CD4-positive, alpha-beta T cell (primary cell): ENCODE data around the gene CARD19. TPM values are rescaled to one million over a fixed set of nuclear protein-coding genes. Genes with fewer than 3 reads are reported as not detected.

Experiments
- ATAC-seq: fragments of 200-7000 bp; cut with Tn5 transposase; one replicate; pipeline ENCODE4 v1.10.0; 2022; ENCODE audit warnings: mild to moderate bottlenecking; ENCODE audit not compliant: poor library complexity
- CTCF ChIA-PET: fragments of 350-600 bp; sonication (Branson Sonifier 250); formaldehyde crosslinking; loops from one replicate; lab custom pipeline; 2021; ENCODE audit warnings: antibody characterized with exemption, inconsistent platforms; lab: Charles Lee
- POLR2A ChIA-PET: fragments of 350-600 bp; sonication (Branson Sonifier 250); formaldehyde crosslinking; loops from one replicate; lab custom pipeline; 2021; ENCODE audit warnings: antibody characterized with exemption, inconsistent platforms; lab: Charles Lee
- DNase-seq, 14 experiments: peaks; one replicate each; pipeline ENCODE4 v3.0.0-alpha.2; 2013 to 2020; ENCODE audit warnings: mixed read lengths in 2 of 14
- H3K27ac ChIP-seq, 2 donors: one replicate each; pipeline versions ENCODE4 v1.5.1 to v1.7.0; 2013; ENCODE audit warnings: low read length in 2 of 2, low read depth in 1 of 2, mild to moderate bottlenecking in 1 of 2
- H3K27me3 ChIP-seq, 2 experiments: 1 replicate in 1 of 2; 2 replicates in 1 of 2; pipeline versions ENCODE4 v1.6.1 to v1.7.0; 2013; ENCODE audit warnings: low read length in 2 of 2, control low read depth in 1 of 2, mild to moderate bottlenecking in 1 of 2, moderate library complexity in 1 of 2; ENCODE audit not compliant: insufficient read depth in 2 of 2, control insufficient read depth in 1 of 2
- H3K36me3 ChIP-seq: one replicate; pipeline ENCODE4 v1.6.1; 2013; ENCODE audit warnings: low read length, control low read depth; ENCODE audit not compliant: insufficient read depth
- H3K4me1 ChIP-seq: one replicate; pipeline ENCODE4 v1.6.1; 2013; ENCODE audit warnings: low read length, control low read depth; ENCODE audit not compliant: insufficient read depth
- H3K4me3 ChIP-seq: one replicate; pipeline ENCODE4 v1.5.1; 2013; ENCODE audit warnings: mild to moderate bottlenecking, low read length, moderate library complexity
- H3K9me3 ChIP-seq, 2 experiments: 1 replicate in 1 of 2; 2 replicates in 1 of 2; pipeline versions ENCODE4 v1.6.1 to v1.7.0; 2013; ENCODE audit warnings: low read length in 2 of 2, mild to moderate bottlenecking in 2 of 2, control low read depth in 1 of 2, moderate library complexity in 1 of 2; ENCODE audit not compliant: control insufficient read depth in 1 of 2, insufficient read depth in 1 of 2
- H3K27ac Mint-ChIP-seq: one replicate; pipeline ENCODE4 v1.8.0; 2020; ENCODE audit warnings: mixed read lengths
- H3K27me3 Mint-ChIP-seq: one replicate; pipeline ENCODE4 v1.8.0; 2021; ENCODE audit warnings: mixed read lengths
- H3K36me3 Mint-ChIP-seq: one replicate; pipeline ENCODE4 v1.8.0; 2021; ENCODE audit warnings: low read depth, mixed read lengths
- H3K4me1 Mint-ChIP-seq: one replicate; pipeline ENCODE4 v1.8.0; 2021; ENCODE audit warnings: low read depth, mixed read lengths
- H3K4me3 Mint-ChIP-seq: one replicate; pipeline ENCODE4 v1.8.0; 2020; ENCODE audit warnings: mild to moderate bottlenecking, mixed read lengths
- H3K9me3 Mint-ChIP-seq: one replicate; pipeline ENCODE4 v1.8.0; 2020; ENCODE audit warnings: mixed read lengths
- CTCF ChIP-seq: fragments of 200-600 bp; IDR thresholded peaks from one replicate; pipeline ENCODE4 v1.8.0; 2022; ENCODE audit warnings: antibody characterized with exemption, mild to moderate bottlenecking
- intact Hi-C, 2 experiments: fragments of 100-400 bp; cut with DNase I in 1 of 2; cut with micrococcal nuclease in 1 of 2; formaldehyde crosslinking; loops; one replicate each; pipeline versions ENCODE4 v1.15.1 to v1.9.0; 2023 to 2025; cut with DNase I, micrococcal nuclease
- total RNA-seq, 174 experiments: library from RNA in 2 of 174; stranded (reverse) in 2 of 174; gene quantifications; one replicate each; pipeline ENCODE4 v1.2.3 and lab custom pipeline; 2021 to 2026

Gene CARD19
- total RNA-seq, 2 experiments from 2014 or later = 38.8 to 39.2 TPM

DNA sequence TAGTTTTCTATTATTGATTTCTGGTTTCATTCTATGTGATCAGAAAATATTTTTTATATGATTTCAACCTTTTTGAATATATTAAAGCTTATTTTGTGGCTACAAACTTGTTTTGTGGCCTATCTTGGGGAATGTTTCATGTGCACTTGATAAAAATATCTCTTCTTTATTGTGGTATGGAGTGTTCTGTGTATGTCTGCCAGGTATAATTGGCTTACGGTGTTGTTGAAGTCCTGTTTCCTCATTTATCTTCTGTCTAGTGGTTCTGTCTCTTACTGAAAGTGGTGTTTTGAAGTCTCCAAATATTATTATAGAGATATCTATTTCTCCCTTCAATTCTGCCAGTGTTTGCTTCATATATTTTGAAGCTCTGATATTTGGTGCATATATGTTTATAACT is 9.6 kb downstream of the CARD19 start:
- peak in 1 of 14 experiments; percentile 38 for DNase-seq
- intact Hi-C loops = no loop called here
- Histone ChIP-seq H3K36me3 (peaks cover 32% of the 10 kb centered on the region), H3K4me3 (no peak overlapping the region), H3K4me1 (peaks cover 48% of the 10 kb centered on the region), H3K27ac (no peak overlapping the region), H3K9me3 (peaks cover 0 to 11% of the 10 kb centered on the region in 2 experiments), H3K27me3 (no peaks in the 10 kb centered on the region)
- peak overlapping the region; percentile 37 for H3K27ac Mint-ChIP-seq
- no peak for TF ChIP-seq CTCF
- ChIA-PET POLR2A (interaction anchor here (1.0 to 3.6 kb wide), 5 partner anchors 9 to 100 kb away, joined by 4 to 26 read pairs (median 6); partner anchors contain the start of genes CARD19 and NINJ1), CTCF (interaction anchor here (1.9 to 2.1 kb wide), 2 partner anchors 102 to 149 kb away, joined by 5 to 6 read pairs; no protein-coding TSS in a partner anchor)
- H3K36me3 Mint-ChIP-seq = peaks cover 75% of the 10 kb centered on the region
- peaks cover 80% of the 10 kb centered on the region for H3K4me1 Mint-ChIP-seq
- H3K4me3 Mint-ChIP-seq = peak overlapping the region; percentile 22
- H3K27me3 Mint-ChIP-seq = no peaks in the 10 kb centered on the region
- peak; percentile 41 for ATAC-seq
- H3K9me3 Mint-ChIP-seq = peaks cover 11% of the 10 kb centered on the region

GRCh38 chr9:93107151-93107824 is 11.3 kb downstream of the CARD19 start:
- Histone ChIP-seq H3K27ac (no peak overlapping the region), H3K4me1 (peaks cover 59% of the 10 kb centered on the region)

DNA sequence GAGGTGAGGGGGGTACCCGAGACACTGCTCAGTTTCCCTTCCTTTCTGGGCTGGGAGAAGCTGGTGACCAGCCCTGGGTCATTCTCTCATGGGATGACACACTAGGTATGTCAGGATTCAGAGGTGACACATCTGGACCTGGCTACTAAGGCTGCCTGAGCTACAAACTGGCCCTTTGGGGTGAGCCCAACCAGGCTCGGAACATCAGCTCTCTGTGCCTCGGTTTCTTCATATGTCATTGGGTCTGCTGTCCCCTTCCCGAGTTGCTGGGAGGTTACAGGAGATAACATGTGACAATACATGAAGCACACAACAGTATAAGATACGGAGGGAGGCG is 11.8 kb downstream of the CARD19 start:
- no peak overlapping the region for H3K27ac ChIP-seq
- no peak for TF ChIP-seq CTCF
- peaks cover 11% of the 10 kb centered on the region for H3K9me3 Mint-ChIP-seq
- CTCF ChIA-PET = interaction anchor here (0.5 to 1.8 kb wide), 4 partner anchors 12 to 195 kb away, joined by 3 to 5 read pairs (median 4); partner anchors contain the start of genes CARD19 and NINJ1
- peaks cover 0 to 11% of the 10 kb centered on the region in 2 experiments for H3K9me3 ChIP-seq
- no peak overlapping the region for H3K4me3 ChIP-seq
- POLR2A ChIA-PET = interaction anchor here (0.6 to 3.6 kb wide), 6 partner anchors 11 to 459 kb away, joined by 3 to 26 read pairs (median 4); partner anchors contain the start of gene CARD19
- DNase-seq (peak in 1 of 14 experiments; percentile 2), ATAC-seq (no peak)
- H3K27me3 ChIP-seq = no peaks in the 10 kb centered on the region
- intact Hi-C loops = loop anchor here in 1 of 2 experiments (2.0 kb wide), 2 partner anchors 151 to 459 kb away; no protein-coding TSS in a partner anchor
- peaks cover 72% of the 10 kb centered on the region for H3K36me3 Mint-ChIP-seq
- H3K4me3 Mint-ChIP-seq = no peak overlapping the region
- H3K36me3 ChIP-seq = peaks cover 53% of the 10 kb centered on the region
- no peaks in the 10 kb centered on the region for H3K27me3 Mint-ChIP-seq
- H3K4me1 ChIP-seq = peaks cover 64% of the 10 kb centered on the region
- H3K27ac Mint-ChIP-seq = no peak overlapping the region
- H3K4me1 Mint-ChIP-seq = peaks cover 65% of the 10 kb centered on the region

More at GRCh38 chr9:93107151-93107824, 11.3 kb downstream of the CARD19 start:
- peaks cover 70% of the 10 kb centered on the region for H3K4me1 Mint-ChIP-seq
- H3K36me3 ChIP-seq = peaks cover 48% of the 10 kb centered on the region
- CTCF ChIA-PET = interaction anchor here (0.5 to 1.7 kb wide), 3 partner anchors 11 to 26 kb away, joined by 3 to 4 read pairs (median 3); partner anchors contain the start of genes CARD19 and NINJ1
- ATAC-seq = no peak
- H3K9me3 ChIP-seq = peaks cover 0 to 11% of the 10 kb centered on the region in 2 experiments
- TF ChIP-seq CTCF = no peak
- no peak overlapping the region for H3K27ac Mint-ChIP-seq
- peaks cover 75% of the 10 kb centered on the region for H3K36me3 Mint-ChIP-seq
- intact Hi-C loops = no loop called here
- H3K27me3 Mint-ChIP-seq = no peaks in the 10 kb centered on the region
- H3K27me3 ChIP-seq = no peaks in the 10 kb centered on the region
- H3K4me3 ChIP-seq = no peak overlapping the region
- DNase-seq = no peak
- POLR2A ChIA-PET = interaction anchor here (0.6 to 3.6 kb wide), 9 partner anchors 11 to 459 kb away, joined by 3 to 26 read pairs (median 4); partner anchors contain the start of gene CARD19
- no peak overlapping the region for H3K4me3 Mint-ChIP-seq
- peaks cover 11% of the 10 kb centered on the region for H3K9me3 Mint-ChIP-seq
